Immature natural killer cell (primary cell): Measurements from ENCODE around the gene TGFBR3. TPM values are rescaled to one million over a fixed set of nuclear protein-coding genes. Genes with fewer than 3 reads are reported as not detected.
A peak's percentile ranks its signal among the peaks of the same experiment; 100 is the strongest.

Experiments used
- DNase-seq, 3 donors: peaks; one replicate each; pipeline ENCODE4 v3.0.0; 2022; ENCODE audit warnings: mixed read lengths in 1 of 3
- H3K27ac Mint-ChIP-seq, 6 donors: one replicate each; pipeline ENCODE4 v1.8.0; 2020; ENCODE audit warnings: mixed read lengths in 6 of 6, mild to moderate bottlenecking in 5 of 6, inconsistent platforms in 4 of 6, moderate library complexity in 3 of 6
- H3K27me3 Mint-ChIP-seq, 3 donors: one replicate each; pipeline ENCODE4 v1.8.0; 2020 to 2021; ENCODE audit warnings: low read depth in 3 of 3, mild to moderate bottlenecking in 3 of 3, mixed read lengths in 3 of 3, moderate library complexity in 3 of 3, inconsistent platforms in 1 of 3
- H3K36me3 Mint-ChIP-seq, 3 donors: one replicate each; pipeline ENCODE4 v1.8.0; 2020; ENCODE audit warnings: mixed read lengths in 3 of 3, inconsistent platforms in 2 of 3, mild to moderate bottlenecking in 2 of 3
- H3K4me1 Mint-ChIP-seq, 2 donors: one replicate each; pipeline ENCODE4 v1.8.0; 2020; ENCODE audit warnings: inconsistent platforms in 2 of 2, mild to moderate bottlenecking in 2 of 2, mixed read lengths in 2 of 2, moderate library complexity in 1 of 2
- H3K4me3 Mint-ChIP-seq, 5 donors: one replicate each; pipeline ENCODE4 v1.8.0; 2020; ENCODE audit warnings: mild to moderate bottlenecking in 5 of 5, mixed read lengths in 5 of 5, inconsistent platforms in 3 of 5, moderate library complexity in 3 of 5
- H3K9me3 Mint-ChIP-seq, 6 donors: one replicate each; pipeline ENCODE4 v1.8.0; 2020; ENCODE audit warnings: mild to moderate bottlenecking in 6 of 6, mixed read lengths in 6 of 6, inconsistent platforms in 4 of 6, moderate library complexity in 3 of 6
- polyA plus RNA-seq, 3 donors: library from polyadenylated mRNA; unstranded; fragments of 300-500 nt; fragmentation: Illumina TruSeq; gene quantifications; one replicate each; pipeline ENCODE4 v1.2.3, GENCODE V29; 2021

Gene TGFBR3
- polyA plus RNA-seq, result 100 to 1,000 TPM; 141 to 245 (median 183) TPM

DNA sequence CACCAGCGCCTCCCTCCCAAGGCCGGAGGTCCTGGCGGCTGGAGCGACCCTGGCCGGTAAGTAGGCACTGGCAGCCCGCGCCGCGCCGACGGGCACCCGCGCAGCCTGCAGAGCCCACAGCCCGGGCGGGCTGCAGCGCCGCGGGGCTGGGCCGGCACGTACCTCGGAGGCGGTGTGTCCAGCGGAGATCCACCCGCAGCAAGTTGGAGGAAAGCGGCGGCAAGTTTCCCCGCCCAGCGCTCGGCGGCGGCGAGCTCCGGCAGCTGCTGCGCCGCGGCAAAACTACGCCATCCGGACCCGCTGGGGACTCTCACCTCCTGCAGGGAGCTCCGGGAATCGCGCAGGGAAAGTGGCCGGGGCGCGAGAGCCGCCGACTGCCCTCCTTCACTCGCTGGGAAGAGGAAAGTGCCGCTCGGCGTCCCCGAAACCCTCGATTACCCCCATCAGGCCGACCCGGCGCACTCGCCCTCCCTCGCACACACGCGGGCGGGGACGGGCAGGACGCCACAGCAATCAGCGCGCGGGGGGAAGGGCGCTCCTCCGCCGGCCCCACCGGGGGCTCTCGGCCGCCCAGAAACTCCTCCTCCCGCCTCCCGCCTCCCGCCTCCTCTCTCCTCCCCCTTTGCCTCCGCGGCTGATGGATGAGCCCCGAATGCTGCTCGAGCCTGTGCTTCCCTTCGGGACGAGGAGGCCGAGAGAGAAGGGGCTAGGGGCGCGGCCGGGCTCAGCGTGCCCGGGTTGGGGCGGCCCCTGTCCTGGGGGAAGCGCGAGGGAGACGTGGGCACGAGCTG, at the start of gene TGFBR3:
TGFBR3 (minus strand) TSS at position 436 of the 791 bp plus-strand sequence. CDS start 24,620 bp downstream, outside the sequence.
- Mint-ChIP-seq H3K4me1 (peaks cover 43 to 65% of the 10 kb centered on the region in 2 donors), H3K4me3 (peak within 1 kb of the TSS; percentile 99), H3K27ac (peak within 1 kb of the TSS; percentile 84 to 96 (median 94)), H3K27me3 (peaks cover 7 to 20% (median 12%) of the 10 kb centered on the region in 3 donors), H3K36me3 (peaks cover 6 to 8% (median 7%) of the 10 kb centered on the region in 3 donors), H3K9me3 (no peaks in the 10 kb centered on the region)
- peak; percentile 87 to 88 (median 88) for DNase-seq

DNA sequence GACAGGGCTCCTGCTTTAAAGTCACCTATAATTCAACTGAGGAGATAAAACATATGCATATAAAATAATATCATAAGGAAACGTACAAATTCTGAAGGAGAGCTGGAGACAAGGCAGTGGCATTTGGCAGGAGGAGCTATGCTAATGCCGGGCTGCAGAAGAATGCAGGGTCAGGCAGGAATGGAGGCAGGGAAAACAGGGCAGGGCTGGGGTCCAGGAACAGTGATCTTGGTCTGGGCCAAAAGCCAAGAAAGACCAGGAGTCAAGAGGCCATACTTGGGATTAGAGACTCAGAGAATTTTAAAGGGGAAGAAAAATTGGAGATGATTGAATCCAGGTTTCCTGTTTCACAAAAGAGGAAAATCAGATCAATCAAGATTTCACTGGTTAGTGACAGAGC, 43.3 kb upstream of the TGFBR3 start:
- Mint-ChIP-seq H3K9me3 (no peaks in the 10 kb centered on the region), H3K27ac (peak overlapping the region in 1 of 6 donors; percentile 51)
- DNase-seq, result no peak

DNA sequence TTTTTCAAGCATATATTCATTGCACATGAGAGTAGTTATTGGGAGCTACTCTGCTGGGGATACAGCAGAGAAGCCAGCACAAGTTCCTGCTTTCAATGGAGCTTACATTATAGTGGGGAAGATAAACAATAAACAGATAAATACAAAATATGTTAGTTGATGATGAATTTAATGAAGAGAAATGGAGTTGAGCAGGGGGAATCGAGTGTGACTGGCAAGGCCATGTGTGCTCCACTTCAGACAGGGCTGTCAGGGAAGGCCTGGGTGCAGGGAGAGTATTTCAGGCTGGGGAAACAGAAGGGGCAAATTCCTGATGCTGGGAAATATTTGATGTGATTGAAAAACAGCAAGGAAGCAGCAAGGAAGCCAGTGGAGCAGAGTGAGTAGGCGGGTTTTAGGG, 42.1 kb upstream of the TGFBR3 start:
- Mint-ChIP-seq H3K9me3 (no peaks in the 10 kb centered on the region), H3K4me1 (peaks cover 14 to 25% of the 10 kb centered on the region in 2 donors), H3K27ac (peak overlapping the region in 1 of 6 donors; percentile 43), H3K27me3 (peaks cover 0 to 2% (median 2%) of the 10 kb centered on the region in 3 donors), H3K36me3 (no peaks in the 10 kb centered on the region), H3K4me3 (no peak overlapping the region)
- DNase-seq, result no peak

More for the DNA sequence above, 43.3 kb upstream of the TGFBR3 start:
- Mint-ChIP-seq H3K4me1 (peaks cover 6 to 14% of the 10 kb centered on the region in 2 donors), H3K27me3 (peaks cover 0 to 2% (median 0%) of the 10 kb centered on the region in 3 donors), H3K36me3 (no peaks in the 10 kb centered on the region), H3K4me3 (no peak overlapping the region)

DNA sequence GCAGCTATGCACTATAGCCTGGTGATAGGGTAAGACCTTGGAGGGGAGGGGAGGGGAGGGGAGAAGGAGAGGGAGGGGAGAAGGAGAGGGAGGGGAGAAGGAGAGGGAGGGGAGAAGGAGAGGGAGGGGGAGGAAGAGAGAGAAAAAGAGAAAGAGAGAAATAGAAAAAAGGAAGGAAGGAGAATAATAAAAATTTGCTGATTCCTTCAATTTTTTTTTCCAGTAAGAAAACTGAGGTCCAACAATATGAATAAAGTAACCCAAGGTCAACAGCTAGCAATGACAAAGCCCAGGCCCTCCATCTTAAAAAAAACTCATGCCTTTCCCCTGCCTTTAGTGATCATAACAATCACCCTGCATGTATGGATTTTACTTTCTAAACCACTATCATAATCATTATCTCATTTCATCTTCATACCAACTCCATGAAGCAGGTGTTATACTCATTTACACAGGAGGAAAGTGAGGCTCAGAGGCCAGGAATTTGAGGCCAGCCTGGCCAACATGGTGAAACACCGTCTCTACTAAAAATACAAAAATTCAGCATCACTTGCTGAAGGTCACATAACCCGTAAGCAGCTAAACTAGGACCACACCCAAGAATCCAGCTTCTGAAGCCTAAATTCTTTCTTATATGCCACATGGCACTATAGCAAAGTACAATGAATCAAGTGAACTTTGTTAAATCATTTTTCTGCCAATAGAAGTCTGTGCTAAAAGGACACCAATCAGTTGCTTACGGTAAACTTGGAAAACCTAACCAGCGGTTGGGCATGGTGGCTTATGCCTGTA, 39.9 kb upstream of the TGFBR3 start:
- Mint-ChIP-seq H3K36me3 (no peaks in the 10 kb centered on the region), H3K27ac (peak overlapping the region in 1 of 6 donors; percentile 19), H3K27me3 (peaks cover 0 to 3% (median 0%) of the 10 kb centered on the region in 3 donors), H3K4me1 (peaks cover 15 to 26% of the 10 kb centered on the region in 2 donors), H3K9me3 (no peaks in the 10 kb centered on the region), H3K4me3 (no peak overlapping the region)
- no peak for DNase-seq

DNA sequence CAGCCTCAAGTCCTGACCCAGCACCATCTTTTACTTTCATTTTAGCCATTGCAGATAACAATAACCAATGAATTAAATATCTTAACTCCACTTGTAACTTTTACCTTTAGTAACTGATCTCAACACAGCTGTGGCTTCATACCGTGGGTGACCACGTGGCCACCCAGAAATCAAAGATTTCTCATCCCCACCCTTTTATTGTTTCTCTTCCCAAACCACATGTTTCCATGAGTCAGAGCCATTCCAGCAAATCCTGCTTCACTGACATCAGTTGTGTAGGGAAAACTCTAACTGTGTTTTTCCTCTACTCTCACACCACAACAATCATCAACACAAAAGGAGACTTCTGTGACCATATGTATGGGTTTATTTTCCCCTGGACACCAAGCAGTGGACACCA, 38.2 kb upstream of the TGFBR3 start:
- H3K27ac Mint-ChIP-seq, result peak overlapping the region; percentile 15 to 69 (median 52)
- peaks cover 15 to 26% of the 10 kb centered on the region in 2 donors for H3K4me1 Mint-ChIP-seq
- H3K9me3 Mint-ChIP-seq, result no peaks in the 10 kb centered on the region

DNA sequence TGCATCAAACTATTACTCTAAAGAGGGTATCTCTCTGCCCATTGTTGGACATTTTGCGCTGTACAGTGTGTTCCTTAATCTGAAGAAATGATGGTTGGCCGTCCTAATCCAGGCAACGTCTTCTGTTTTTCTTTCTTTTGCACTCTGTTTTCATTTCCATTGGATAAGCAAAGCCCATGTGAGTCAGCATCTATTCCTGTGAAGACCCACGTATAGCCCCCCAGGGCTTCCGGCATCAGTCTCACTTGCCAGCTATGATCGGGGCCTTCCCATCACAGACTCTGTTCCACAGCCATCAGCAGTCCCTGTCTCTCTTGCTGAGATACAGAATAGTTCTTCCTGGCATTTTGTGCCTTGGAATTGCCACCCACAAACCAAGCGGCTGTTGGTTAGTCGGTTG, 34.0 kb upstream of the TGFBR3 start:
- H3K27ac Mint-ChIP-seq, result peak overlapping the region in 1 of 6 donors; percentile 22
- H3K4me3 Mint-ChIP-seq, result no peak overlapping the region
- no peaks in the 10 kb centered on the region for H3K36me3 Mint-ChIP-seq
- H3K4me1 Mint-ChIP-seq, result peaks cover 14 to 19% of the 10 kb centered on the region in 2 donors
- no peaks in the 10 kb centered on the region for H3K9me3 Mint-ChIP-seq
- H3K27me3 Mint-ChIP-seq, result peaks cover 0 to 5% (median 2%) of the 10 kb centered on the region in 3 donors
- DNase-seq, result no peak

More for the DNA sequence above, 38.2 kb upstream of the TGFBR3 start:
- Mint-ChIP-seq H3K4me3 (peak overlapping the region; percentile 4 to 59 (median 51)), H3K27me3 (peaks cover 0 to 5% (median 0%) of the 10 kb centered on the region in 3 donors), H3K36me3 (no peaks in the 10 kb centered on the region)
- no peak for DNase-seq

DNA sequence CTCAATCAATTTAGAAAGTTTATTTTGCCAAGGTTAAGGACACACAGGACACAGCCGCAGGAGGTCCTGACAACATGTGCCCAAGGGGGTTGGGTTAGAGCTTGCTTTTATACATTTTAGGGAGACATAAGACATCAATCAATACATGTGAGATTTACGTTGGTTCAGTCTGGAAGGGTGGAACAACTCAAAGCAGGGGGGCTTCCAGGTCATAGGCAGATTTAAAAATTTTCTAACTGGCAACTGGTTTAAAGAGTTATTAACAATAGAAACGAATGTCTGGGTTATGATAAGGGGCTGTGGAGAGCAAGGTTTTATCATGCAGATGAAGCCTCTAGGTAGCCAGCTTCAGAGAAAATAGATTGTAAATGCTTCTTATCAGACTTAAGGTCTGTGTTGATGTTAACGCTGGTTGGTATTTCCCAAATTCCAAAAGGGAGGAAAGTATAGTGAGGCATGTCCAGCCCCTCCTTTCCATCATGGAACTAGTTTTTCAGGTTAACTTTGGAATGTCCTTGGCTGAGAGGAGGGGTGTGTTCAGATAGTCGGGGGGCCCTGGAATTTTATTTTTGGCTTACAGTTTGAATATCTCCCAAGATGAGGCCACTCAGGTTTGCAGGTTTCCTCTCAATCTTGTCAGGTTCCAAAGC, 31.0 kb upstream of the TGFBR3 start:
- no peaks in the 10 kb centered on the region for H3K36me3 Mint-ChIP-seq
- no peak overlapping the region for H3K4me3 Mint-ChIP-seq
- H3K9me3 Mint-ChIP-seq, result no peaks in the 10 kb centered on the region
- no peak overlapping the region for H3K27ac Mint-ChIP-seq
- no peak for DNase-seq
- peaks cover 0 to 2% (median 2%) of the 10 kb centered on the region in 3 donors for H3K27me3 Mint-ChIP-seq
- no peaks in the 10 kb centered on the region for H3K4me1 Mint-ChIP-seq

DNA sequence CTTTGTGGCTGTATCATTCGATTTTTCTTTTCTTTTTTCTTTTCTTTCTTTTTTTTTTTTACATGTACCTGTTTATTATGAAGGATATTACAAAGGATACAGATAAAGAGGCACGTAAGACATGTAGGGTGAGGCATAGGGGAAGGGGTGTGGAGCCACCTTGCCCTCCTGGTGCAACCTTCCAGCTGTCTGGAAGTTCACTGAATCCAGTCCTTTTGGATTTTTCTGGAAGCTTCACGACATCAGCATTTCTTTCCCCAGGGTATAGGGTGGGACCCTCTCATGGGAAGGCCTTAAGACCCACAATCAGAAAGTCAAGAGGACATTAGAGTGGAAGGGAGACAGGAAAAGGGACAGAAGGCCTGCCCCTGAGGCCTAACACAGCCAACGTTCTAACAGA, 30.1 kb upstream of the TGFBR3 start:
- H3K4me3 Mint-ChIP-seq, result no peak overlapping the region
- no peak for DNase-seq
- H3K27ac Mint-ChIP-seq, result no peak overlapping the region
- no peaks in the 10 kb centered on the region for H3K36me3 Mint-ChIP-seq
- H3K4me1 Mint-ChIP-seq, result no peaks in the 10 kb centered on the region
- peaks cover 0 to under 1% (median 0%) of the 10 kb centered on the region in 6 donors for H3K9me3 Mint-ChIP-seq
- H3K27me3 Mint-ChIP-seq, result peaks cover 0 to 2% (median 2%) of the 10 kb centered on the region in 3 donors

DNA sequence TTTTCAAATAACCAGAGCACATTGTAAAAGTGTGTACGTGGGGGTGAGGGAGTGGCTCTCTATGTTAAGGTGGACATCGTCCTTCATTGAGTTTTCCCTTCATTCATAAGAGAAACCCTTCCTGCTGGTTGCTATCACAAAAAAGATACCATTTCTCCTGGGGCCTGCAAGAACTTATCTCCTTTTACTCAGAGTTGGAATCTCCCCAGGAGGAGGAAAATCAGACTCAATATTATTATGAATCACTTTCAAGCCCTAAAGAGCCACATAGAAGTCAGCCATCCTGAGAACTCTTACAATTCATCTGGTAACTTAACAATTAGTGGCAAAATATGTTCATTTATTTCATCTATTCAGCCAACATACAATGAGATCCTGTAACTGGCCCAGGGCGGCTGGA, 27.1 kb upstream of the TGFBR3 start:
- Mint-ChIP-seq H3K4me3 (no peak overlapping the region), H3K27ac (no peak overlapping the region), H3K27me3 (peaks cover 0 to 2% (median 0%) of the 10 kb centered on the region in 3 donors), H3K9me3 (peaks cover 0 to 2% (median 0%) of the 10 kb centered on the region in 6 donors), H3K4me1 (no peaks in the 10 kb centered on the region), H3K36me3 (no peaks in the 10 kb centered on the region)
- DNase-seq, result no peak

DNA sequence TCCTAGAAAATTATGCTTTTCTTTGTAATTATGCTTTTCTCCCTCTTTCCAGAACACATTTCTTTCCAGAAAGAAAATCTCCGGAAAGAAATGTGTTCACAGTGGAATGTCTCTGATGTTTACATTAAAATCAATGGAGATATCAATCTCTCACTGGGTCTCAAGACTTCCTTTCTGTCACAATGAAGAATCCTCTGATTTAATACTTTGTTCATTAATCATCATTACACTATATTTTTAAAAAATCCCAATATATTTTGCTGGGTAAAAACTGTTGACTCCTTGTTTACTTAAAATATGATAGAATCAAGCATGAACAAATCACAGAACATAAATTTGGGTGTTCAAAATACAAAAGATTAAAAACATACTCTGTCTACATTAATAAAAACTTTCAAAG, 26.3 kb upstream of the TGFBR3 start:
- Mint-ChIP-seq H3K27me3 (peaks cover 0 to 2% (median 0%) of the 10 kb centered on the region in 3 donors), H3K9me3 (peaks cover 0 to 2% (median 0%) of the 10 kb centered on the region in 6 donors), H3K4me1 (no peaks in the 10 kb centered on the region), H3K27ac (no peak overlapping the region), H3K36me3 (no peaks in the 10 kb centered on the region), H3K4me3 (no peak overlapping the region)
- DNase-seq, result no peak

DNA sequence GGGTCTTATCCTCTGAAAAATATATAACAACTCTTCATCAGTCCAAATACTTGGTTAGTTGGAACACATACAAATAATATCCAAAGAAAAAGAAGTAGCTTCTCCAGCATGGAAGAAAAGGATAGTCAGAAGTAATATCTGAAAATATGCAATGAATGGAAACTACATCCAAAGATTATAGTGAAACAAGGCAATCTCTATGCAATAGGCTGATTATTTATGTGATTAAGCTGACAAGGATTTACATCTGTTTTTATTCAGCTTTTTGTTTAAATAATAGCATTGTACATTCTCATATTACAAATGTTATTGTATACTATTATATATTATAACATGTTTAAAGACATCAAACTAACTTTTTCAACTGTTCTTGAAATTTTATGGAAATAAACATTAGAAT, 15.3 kb upstream of the TGFBR3 start:
- peaks cover 2% of the 10 kb centered on the region in 2 donors for H3K4me1 Mint-ChIP-seq
- peaks cover 0 to 3% (median 0%) of the 10 kb centered on the region in 3 donors for H3K27me3 Mint-ChIP-seq
- H3K4me3 Mint-ChIP-seq, result no peak overlapping the region
- H3K36me3 Mint-ChIP-seq, result peaks cover 0 to 7% (median 0%) of the 10 kb centered on the region in 3 donors
- H3K9me3 Mint-ChIP-seq, result no peaks in the 10 kb centered on the region
- no peak for DNase-seq
- no peak overlapping the region for H3K27ac Mint-ChIP-seq

DNA sequence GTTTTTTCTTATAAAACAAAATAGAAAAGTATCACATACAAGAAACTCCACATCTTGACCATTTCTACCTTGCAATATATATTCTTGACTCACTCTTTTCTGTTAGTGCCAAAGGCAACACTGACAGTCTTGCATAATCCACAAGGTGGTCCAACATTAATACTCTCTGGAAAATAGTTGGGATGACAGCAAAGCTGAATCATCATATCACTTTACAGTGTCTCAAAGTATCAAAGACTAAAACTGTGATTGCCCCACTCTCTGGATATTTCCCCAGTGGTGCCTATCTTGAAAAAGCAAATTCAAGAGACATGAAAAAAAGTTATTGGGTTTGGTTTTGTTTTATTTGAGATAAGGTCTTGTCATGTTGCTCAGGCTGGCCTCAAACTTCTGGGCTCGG, 14.6 kb upstream of the TGFBR3 start:
- no peak overlapping the region for H3K4me3 Mint-ChIP-seq
- peaks cover 9% of the 10 kb centered on the region in 2 donors for H3K4me1 Mint-ChIP-seq
- peaks cover 0 to 12% (median 0%) of the 10 kb centered on the region in 3 donors for H3K36me3 Mint-ChIP-seq
- no peak overlapping the region for H3K27ac Mint-ChIP-seq
- H3K9me3 Mint-ChIP-seq, result no peaks in the 10 kb centered on the region
- no peak for DNase-seq
- H3K27me3 Mint-ChIP-seq, result peaks cover 0 to 3% (median 0%) of the 10 kb centered on the region in 3 donors

DNA sequence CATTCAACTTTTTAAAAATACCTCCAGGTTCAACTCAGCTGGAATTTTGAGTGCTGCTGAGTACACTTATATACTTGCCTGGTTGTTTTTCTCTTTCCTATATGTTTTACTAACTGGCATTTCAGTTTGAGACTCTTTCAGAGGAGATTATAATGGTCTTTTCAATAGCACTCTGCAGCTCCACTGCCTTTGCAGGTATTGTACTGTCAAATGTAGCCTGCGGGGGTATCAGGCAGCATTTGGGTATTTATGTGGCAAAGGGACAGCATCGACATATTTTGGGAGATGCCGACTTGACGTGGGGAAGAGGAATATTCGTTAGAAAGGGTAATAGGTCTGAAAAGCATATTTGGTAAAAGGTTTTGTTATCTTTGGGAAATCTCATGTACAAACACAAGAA, 11.1 kb upstream of the TGFBR3 start:
- no peak for DNase-seq
- Mint-ChIP-seq H3K27me3 (peaks cover 0 to 5% (median 0%) of the 10 kb centered on the region in 3 donors), H3K27ac (no peak overlapping the region), H3K4me3 (no peak overlapping the region), H3K9me3 (no peaks in the 10 kb centered on the region), H3K4me1 (peaks cover 19 to 21% of the 10 kb centered on the region in 2 donors), H3K36me3 (peaks cover 0 to 17% (median 0%) of the 10 kb centered on the region in 3 donors)
